ENCODE data around the gene ACAN.

Gene ACAN

GRCh38 chr15:88900309-88900981, 97.2 kb downstream of the ACAN start:
- no peak for DNase-seq (ENCODE audit: extremely low read depth in 1 of 2, low read depth in 1 of 2)

- no peak for DNase-seq (ENCODE audit: extremely low read depth in 1 of 2, low read depth in 1 of 2)
Measured at GRCh38 chr15:88900982-88901418, 97.8 kb downstream of the ACAN start.

- DNase-seq (ENCODE audit: extremely low read depth in 1 of 2, low read depth in 1 of 2): no peak
Measured at GRCh38 chr15:88901508-88902220, 98.4 kb downstream of the ACAN start.

GRCh38 chr15:88902221-88902835, 99.1 kb downstream of the ACAN start:
- DNase-seq (ENCODE audit: extremely low read depth in 1 of 2, low read depth in 1 of 2): no peak

GRCh38 chr15:88902846-88903245, 99.6 kb downstream of the ACAN start:
- no peak for DNase-seq (ENCODE audit: extremely low read depth in 1 of 2, low read depth in 1 of 2)

GRCh38 chr15:88904257-88904623, 101.0 kb downstream of the ACAN start:
- no peak for DNase-seq (ENCODE audit: extremely low read depth in 1 of 2, low read depth in 1 of 2)

- peak; percentile 83 to 88 for DNase-seq (ENCODE audit: extremely low read depth in 1 of 2, low read depth in 1 of 2)
Measured at GRCh38 chr15:88904624-88905327, 101.5 kb downstream of the ACAN start.

- no peak for DNase-seq (ENCODE audit: extremely low read depth in 1 of 2, low read depth in 1 of 2)
Measured at GRCh38 chr15:88905576-88905975, 102.3 kb downstream of the ACAN start.

DNA sequence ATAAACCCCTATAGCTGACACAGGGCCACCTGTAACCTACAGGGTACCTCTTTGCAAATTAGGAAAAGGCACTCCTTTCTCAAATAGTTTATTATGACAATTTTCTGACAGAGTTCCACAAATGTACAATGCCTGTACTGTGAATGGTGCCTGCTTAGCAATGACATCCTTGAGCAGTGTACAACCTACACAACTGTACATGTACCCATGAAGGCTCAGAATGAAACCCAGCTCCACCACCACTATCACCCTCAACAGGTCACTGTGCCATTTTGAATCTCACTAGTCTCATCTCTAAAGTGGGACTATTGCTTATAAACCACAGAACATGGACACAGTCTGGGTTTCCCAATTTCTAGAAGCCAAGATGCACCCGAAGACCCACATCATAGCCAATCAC, 102.9 kb downstream of the ACAN start:
- no peak for DNase-seq (ENCODE audit: extremely low read depth in 1 of 2, low read depth in 1 of 2)

- no peak for DNase-seq (ENCODE audit: extremely low read depth in 1 of 2, low read depth in 1 of 2)
Measured at GRCh38 chr15:88906551-88906950, 103.3 kb downstream of the ACAN start.

DNA sequence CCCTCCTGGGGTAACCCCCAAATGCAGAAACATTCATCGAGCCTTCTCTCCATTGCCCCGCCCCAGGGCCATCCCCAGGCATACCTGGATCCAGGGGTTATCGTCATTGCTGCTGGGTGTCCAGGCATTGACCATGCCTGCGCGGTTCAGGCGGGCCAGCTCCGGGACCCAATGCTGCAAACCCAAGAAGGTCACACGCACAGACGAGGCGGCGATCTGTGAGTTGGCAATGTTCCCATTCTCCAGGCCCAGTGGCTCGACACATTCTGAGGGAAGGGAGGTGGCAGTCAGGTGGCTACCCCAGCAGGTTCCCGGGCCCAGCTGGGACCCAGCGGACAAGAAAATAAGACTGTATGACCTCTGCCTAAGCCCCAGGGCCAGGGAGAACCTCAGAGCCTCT, 103.9 kb downstream of the ACAN start:
- DNase-seq (ENCODE audit: extremely low read depth in 1 of 2, low read depth in 1 of 2): no peak

- DNase-seq (ENCODE audit: extremely low read depth in 1 of 2, low read depth in 1 of 2): no peak
Measured at GRCh38 chr15:88908123-88908522, 104.9 kb downstream of the ACAN start.

DNA sequence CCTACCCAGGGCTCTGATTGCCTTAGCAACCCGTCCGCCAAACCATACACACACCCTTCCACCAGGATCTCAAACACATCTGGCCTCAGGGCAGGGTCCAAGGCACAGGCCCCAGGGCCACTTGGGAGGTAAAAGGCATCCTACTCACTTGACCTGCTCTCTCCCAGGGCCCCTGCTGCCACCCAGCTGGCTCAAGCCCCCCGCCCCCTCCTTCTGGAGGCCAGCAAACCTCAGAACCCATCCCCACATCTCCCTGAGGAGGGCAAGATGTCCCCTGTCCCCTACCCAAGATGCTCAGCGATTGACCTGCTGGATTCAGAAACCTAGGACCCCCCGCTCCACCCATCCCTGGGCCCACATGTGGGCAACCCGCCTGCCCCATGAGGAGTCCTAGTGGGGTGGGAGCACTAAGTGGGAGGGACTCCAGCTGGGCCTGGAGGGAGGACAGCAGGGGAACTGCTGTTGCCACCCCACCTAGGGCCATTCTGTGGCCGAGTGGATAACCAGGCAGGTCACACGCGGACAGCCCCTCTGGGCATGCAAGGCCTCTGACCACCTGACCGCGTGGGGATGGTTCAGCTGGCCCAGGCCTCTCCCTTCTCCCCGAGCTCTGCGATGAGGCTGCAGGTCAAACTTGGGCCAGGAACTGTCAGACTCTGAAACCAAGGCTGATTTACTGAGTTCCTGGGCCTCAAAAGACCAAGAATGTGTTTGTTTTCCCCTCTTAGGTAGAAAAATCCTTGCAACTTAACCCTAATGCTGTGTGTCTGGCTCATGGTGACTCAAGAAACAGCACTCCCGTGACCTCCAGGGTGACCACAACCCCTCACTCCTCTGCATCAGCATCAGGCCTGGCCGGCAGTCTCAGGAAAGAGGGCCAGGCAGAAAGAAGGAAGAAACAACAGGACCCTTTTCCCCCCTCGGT, 105.7 kb downstream of the ACAN start:
- no peak for DNase-seq (ENCODE audit: extremely low read depth in 1 of 2, low read depth in 1 of 2)

GRCh38 chr15:88909956-88910831, 107.0 kb downstream of the ACAN start:
- no peak for DNase-seq (ENCODE audit: extremely low read depth in 1 of 2, low read depth in 1 of 2)

DNA sequence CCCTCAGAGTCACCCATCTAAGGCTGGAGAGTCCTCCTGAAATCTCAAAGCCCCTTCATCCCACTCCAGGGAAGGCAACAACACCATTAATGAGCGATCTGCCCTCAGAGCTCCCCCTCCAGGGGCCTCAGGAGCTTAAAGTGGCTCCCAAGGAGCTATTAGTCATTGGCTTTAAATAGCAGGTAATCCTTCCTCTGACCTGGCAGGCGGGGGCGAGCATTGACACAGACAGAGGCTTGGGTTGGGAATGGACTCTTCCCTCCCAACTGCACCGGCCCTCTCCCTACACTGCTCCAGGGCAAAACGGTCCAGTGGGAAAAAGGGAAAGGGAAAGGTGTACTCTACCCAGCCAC, 108.5 kb downstream of the ACAN start:
- no peak for DNase-seq (ENCODE audit: extremely low read depth in 1 of 2, low read depth in 1 of 2)

DNA sequence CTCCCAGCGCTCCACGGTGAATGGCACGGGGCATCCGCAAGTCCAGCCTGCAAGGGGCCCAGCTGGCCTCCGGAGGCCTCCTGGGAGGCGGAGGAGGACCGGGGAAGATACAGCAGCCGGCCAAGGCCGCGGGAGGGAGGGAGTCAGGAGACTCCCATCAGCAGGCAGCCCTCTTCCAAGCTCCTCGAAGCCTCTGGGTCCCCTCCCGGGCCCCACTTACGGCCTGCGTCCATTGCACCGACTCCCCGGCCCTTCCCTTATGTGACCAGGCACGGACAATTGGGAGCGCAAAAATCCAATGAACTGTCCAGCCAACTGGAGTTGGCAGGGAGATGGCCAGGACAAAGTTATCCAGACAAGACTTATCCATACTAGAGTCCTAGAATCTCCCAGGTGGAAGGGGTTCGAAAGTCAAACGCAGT, 109.3 kb downstream of the ACAN start:
- DNase-seq (ENCODE audit: extremely low read depth in 1 of 2, low read depth in 1 of 2): no peak

DNA sequence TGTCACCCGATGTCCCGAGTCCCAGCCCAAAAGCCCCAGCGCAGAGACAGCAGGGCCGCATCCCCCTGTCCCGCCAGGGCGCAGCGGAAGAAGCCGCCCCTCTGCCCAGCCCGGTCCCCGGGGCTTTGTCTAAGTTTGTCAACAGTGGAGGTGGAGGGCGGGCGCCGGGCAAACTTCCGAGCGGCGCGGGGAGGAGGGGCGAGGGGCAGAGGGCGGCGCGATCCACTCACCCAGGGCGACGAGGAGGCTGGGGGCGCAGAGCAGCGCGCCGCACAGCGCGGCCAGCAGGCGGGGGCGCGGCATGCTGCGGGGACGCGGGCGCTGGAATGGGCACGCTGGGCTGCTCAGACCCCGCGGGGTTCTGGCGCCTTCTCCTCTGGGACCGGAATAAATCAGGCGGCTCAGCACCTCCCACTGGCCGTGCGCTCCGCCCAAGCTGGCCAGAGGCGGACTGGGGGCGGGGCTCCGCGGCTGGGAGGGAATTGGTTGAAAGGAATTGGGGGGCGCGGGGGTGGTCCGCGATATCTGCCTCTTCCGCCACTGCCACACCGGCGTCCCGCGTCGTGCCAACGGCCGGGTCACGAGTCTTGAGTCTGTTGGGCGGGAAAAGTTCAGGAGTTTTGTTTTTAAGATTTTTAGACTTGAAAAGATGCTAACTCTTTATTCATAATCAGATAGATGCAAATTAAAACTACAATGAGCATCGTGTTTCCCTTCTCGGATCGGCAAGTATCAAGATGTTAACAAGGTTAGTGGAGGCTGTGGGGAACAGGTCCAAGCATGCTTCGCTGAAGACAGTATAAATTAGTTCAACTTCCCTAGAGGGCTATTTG, 110.0 kb downstream of the ACAN start, which contains the start of gene MFGE8:
TSS of gene MFGE8 (minus strand) at position 363 of the 833 bp plus-strand sequence. CDS start at position 303, 60 bp downstream.
- DNase-seq (ENCODE audit: extremely low read depth in 1 of 2, low read depth in 1 of 2): peak; percentile 25 to 57

GRCh38 chr15:88913850-88914169, 110.6 kb downstream of the ACAN start:
- DNase-seq (ENCODE audit: extremely low read depth in 1 of 2, low read depth in 1 of 2): no peak

DNA sequence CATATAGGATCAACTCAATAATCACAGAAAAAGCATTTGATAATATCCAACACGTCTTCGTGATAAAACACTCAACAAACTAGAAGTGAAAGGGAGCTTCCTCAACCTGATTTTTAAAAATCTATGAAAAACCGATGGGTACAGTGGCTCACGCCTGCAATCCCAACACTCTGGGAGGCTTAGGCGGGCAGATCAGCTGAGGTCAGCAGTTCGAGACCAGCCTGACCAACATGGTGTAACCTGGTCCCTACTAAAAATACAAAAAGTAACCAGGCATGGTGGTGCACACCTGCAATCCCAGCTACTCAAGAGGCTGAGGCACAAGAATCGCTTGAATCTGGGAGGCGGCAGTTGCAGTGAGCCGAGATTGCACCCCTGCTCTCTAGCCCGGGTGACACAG, 112.1 kb downstream of the ACAN start:
- DNase-seq (ENCODE audit: extremely low read depth in 1 of 2, low read depth in 1 of 2): no peak

Measured in activated CD8-positive, alpha-beta memory T cell treated with anti-CD3 and anti-CD28 coated beads for 1 hour (primary cell).